GM18951 (cell line): ENCODE results near the gene STX10.
"Not testable (repeated sequence)": the region's sequence is repeated elsewhere in the genome, so short reads cannot be mapped to it uniquely, and the experiment has no call there.

Experiments used
- POLR2A ChIP-seq: IDR thresholded peaks from 4 replicates; pipeline ENCODE4 v1.6.1; 2011; ENCODE audit warnings: mild to moderate bottlenecking; ENCODE audit not compliant: insufficient read length, insufficient read depth; ENCODE audit errors: extremely low read depth
- in situ Hi-C: fragments of 300-500 bp; cut with MboI; formaldehyde crosslinking; loops from one replicate; pipeline ENCODE4 v1.12.0; 2022; ENCODE audit warnings: low sequenced_read_pairs, mixed read lengths, inconsistent platforms; ENCODE audit not compliant: unreplicated experiment

STX10 gene, protein sequence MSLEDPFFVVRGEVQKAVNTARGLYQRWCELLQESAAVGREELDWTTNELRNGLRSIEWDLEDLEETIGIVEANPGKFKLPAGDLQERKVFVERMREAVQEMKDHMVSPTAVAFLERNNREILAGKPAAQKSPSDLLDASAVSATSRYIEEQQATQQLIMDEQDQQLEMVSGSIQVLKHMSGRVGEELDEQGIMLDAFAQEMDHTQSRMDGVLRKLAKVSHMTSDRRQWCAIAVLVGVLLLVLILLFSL

DNA sequence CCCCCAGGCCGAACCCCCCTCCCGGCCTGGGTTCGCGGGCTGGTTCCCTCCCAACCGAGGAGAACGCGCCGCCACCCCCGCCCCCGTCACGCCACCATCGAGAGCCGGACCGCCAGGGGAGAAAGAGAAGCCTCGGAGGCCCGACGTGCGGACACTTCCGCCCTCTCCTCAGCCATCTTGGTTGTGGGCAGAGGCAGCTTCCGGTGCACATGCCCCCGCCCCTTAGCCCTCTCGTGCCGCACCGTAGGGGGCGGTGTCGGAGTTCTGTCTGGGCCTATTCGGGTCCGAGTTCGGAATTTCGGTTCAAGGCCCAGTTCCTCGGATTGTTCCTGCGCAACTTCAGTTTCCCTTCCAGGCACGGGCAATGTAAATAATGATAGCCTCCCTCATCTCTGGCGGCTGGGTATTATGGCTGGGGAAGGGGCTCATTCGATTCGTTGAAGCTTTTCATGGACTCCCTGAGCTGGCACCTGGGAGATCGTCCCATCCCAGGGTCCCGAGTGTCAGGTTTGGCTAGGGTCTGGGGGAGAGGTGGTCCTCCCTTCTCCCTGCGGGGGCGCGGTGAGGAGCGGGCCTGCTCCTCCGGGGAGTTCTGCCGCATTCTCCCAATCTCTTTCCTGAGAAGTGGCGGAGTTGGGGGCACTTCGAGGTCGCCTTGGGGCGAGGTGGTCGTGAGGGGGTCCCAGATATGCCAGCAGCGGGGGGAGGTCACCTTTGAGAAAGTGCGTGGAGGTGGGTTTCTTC lies at the start of gene STX10, which contains the start of gene IER2:
Gene STX10, minus strand, starts transcription at position 189 of the 744 bp plus-strand sequence. CDS start 202 bp downstream, outside the sequence.
Gene IER2, plus strand, starts transcription at position 225 of the 744 bp plus-strand sequence. CDS start 2,776 bp downstream, outside the sequence.
- peak; percentile 61 for TF ChIP-seq POLR2A
- in situ Hi-C loops = no loop called here

DNA sequence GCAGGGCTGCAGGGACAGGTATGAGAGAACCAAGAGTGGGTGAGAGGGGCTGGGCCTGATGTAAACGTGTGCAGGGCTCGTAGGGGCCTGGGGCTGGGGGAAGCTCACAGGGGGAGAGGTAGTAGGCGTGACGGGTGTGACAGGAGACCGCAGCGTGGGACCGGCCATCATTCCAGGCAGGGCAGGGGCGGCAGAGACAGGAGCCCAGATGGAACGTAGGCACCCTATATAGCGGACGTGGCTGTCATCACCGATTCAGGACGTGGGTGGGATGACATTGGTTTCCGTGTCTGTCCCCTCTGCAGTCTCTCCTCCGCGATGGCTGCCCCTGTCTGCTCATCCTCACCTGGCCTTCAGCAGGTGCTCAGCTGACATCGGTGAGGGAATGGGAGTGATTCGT lies 48.5 kb upstream of the STX10 start:
- TF ChIP-seq POLR2A = no peak
- in situ Hi-C loops = no loop called here

DNA sequence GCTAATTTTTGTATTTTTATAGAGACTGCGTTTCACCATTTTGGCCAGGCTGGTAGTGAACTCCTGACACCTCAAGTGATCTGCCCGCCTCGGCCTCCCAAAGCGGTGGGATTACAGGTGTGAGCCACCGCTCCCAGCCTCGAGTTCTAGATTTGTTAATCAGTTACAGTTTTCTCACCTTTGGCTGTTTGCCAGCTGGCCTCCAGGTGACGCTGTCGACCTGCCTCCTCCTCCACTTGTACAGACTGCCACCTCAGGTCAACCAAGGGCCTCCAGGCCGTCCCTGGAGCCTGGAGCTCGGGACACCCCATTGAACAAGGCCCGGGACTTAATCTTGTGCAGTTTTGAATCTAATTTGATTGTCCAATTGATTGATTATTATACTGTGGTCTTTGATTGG lies 45.5 kb upstream of the STX10 start:
- in situ Hi-C loops = no loop called here
- TF ChIP-seq POLR2A = no peak

DNA sequence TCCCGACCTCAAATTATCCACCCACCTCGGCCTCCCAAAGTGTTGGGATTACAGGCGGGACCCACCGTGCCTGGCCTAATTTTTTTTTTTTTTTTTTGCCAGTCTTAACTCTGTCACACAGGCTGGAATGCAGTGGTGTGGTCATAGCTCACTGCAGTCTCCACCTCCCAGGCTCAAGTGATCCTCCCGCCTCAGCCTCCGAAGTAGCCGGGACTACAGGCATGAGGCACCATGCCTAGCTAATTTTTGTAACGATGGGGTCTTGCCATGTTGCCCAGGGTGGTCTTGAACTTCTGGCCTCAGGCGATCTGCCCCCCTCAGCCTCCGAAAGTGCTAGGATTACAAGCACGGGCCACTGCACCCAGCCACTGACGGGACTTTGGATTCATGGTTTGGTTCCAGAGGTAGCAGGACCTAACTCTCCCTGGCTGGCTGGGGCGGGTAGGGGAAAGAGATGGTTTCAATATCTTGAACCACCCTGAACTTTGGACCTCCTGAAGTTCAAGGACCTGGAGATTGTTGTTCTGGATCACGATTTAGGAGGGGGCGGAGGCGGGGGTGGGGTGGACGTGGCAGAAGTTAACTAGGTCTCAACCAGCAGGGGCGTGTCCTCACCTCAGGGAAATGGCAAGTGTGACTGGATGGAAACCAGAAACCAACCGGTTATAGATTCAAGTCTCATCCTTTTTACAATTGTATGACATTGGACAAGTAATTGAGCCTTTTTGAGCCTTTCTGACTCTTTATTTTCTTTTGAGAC lies 40.8 kb upstream of the STX10 start:
- TF ChIP-seq POLR2A = no peak
- in situ Hi-C loops = no loop called here

DNA sequence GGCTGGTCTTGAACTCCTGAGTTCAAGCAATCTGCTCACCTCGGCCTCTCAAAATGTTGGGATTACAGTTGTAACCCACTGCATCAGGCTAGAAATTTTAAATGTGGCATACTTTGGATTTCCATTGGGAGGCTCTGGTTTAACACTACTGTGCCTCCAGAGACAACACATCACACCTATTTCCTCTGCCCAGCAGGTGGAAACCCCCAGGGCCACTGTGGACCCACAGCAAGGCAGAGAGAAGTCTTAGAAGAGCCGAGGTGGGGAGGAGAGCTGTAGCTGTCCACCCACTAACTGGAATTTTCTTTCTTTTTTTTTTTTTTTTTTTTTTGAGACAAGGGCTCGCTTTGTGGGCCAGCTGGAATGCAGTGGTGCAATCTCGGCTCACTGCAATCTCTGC lies 39.4 kb upstream of the STX10 start:
- no peak for TF ChIP-seq POLR2A
- in situ Hi-C loops = no loop called here

DNA sequence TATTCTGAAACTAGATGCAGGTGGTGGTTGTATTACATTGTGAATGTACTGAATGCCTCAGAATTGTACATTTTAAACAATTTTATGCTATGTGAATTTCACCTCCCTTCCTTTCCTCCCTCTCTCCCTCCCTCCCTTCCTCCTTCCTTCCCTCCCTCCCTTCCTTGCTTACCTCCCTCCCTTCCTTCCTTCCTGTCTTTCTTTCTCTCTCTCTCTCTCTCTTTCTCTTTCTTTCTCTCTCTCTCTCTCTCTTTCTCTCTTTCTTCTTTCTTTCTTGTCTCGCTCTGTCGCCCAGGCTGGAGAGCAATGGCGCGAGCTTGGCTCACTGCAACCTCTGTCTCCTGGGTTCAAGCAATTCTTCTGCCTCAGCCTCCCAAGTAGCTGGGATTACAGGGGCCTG lies 37.2 kb upstream of the STX10 start:
- TF ChIP-seq POLR2A = no peak
- in situ Hi-C loops = no loop called here

DNA sequence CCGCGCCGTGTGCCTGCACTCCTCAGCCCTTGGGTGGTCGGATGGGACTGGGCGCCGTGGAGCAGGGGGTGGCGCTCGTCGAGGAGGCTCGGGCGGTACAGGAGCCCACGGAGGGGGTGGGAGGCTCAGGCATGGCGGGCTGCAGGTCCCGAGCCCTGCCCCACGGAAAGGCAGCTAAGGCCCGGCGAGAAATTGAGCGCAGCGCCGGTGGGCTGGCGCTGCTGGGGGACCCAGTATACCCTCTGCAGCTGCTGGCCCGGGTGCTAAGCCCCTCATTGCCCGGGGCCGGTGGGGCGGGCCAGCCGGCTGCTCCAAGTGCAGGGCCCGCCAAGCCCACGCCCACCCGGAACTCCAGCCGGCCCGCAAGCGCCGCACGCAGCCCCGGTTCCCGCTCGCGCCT lies 36.5 kb upstream of the STX10 start:
- in situ Hi-C loops = not testable (repeated sequence)

DNA sequence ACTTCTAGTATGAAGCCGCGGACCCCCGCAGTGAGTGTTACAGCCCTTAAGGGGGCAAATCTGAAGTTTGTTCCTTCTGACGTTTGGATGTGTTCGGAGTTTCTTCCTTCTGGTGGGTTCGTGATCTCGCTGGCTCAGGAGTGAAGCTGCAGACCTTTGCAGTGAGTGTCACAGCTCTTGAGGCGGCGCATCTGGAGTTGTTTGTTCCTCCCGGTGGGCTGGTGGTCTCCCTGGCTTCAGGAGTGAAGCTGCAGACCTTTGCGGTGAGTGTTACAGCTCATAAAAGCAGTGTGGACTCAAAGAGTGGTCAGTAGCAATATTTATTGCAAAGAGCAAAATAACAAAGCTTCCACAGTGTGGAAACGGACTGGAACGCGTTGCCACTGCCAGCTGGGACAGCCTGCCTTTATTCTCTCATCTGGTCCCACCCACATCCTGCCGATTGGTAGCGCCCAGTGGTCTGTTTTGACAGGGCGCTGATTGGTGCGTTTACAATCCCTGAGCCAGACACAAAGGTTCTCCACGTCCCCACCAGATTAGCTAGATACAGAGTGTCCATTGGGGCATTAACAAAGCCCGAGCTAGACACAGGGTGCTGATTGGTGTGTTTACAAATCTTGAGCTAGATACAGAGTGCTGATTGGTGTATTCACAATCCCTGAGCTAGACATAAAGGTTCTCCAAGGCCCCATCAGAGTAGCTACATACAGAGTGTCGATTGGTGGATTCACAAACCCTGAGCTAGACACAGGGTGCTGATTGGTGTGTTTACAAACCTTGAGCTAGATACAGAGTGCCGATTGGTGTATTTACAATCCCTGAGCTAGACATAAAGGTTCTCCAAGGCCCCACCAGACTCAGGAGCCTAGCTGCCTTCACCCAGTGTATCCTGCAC lies 35.8 kb upstream of the STX10 start:
- in situ Hi-C loops = not testable (repeated sequence)

DNA sequence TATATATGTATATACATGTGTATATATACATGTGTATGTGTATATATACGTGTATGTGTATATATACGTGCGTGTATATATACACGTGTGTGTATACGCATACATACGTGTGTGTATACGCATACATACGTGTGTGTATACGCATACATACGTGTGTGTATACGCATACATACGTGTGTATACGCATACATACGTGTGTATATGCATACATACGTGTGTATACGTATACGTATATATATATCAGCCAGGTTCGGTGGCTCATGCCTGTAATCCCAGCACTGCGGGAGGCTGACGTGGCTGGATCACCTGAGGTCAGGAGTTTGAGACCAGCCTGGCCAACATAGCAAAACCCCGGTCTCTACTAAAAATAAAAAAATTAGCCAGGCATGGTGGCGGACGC lies 34.8 kb upstream of the STX10 start:
- in situ Hi-C loops = not testable (repeated sequence)

DNA sequence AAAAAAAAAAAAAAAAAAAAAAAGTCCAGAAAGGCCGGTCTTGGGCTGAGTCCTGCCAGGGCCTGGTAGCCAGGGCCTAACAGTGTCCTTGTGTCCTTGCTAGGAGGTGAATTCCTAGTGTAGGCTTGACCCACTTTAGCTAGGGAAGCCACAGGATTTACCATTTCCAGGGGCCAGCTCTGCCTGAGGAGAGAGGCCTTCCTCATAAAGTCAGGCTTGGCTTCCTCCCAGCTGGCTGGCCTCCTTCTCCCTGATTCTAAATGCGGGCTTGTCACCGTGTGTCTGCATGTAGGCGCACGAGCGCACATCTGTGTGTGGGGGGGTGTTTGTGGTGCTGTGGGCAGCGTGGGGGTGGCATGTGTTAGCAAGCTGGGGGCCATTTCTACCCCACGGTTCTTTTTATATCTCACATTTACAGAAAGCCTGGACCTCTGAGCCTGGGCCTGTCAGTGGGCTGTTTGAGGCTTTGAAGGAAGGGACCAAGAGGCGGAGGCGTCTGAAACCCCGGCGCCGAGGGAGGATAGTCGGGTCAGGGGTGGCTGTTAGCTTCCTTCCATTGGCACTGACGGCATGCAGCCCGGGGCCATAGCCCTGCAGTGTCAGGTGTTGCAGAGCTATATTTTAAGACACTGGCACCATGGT lies 31.7 kb upstream of the STX10 start:
- TF ChIP-seq POLR2A = no peak
- in situ Hi-C loops = no loop called here

DNA sequence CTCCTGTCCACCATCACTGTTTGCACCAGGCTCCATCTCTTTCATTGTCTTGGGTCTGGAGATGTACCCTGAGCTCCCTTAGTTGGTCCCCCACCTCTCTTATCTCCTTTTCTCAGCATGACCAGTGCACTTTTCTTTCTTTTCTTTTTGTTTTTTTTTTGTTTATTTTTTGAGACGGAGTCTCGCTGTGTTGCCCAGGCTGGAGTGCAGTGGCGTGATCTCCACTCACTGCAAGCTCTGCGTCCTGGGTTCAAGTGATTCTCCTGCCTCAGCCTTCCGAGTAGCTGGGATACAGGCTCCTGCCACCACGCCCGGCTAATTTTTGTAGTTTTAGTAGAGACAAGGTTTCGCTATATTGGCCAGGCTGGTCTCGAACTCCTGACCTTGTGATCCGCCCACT lies 28.1 kb upstream of the STX10 start:
- in situ Hi-C loops = not testable (repeated sequence)

DNA sequence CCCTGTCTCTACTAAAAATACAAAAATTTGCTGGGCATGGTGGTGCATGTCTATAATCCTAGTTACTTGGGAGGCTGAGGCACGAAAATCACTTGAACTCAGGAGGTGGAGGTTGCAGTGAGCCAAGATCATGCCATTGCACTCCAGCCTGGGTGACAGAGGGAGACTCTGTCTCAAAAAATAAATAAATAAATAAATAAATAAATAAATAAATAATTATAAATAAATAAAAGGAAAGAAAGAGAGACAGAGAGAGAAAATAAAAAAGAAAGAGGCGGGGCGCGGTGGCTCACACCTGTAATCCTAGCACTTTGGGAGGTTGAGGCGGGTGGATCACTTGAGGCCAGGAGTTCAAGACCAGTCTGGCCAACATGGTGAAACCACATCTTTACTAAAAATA lies 27.4 kb upstream of the STX10 start:
- in situ Hi-C loops = not testable (repeated sequence)

DNA sequence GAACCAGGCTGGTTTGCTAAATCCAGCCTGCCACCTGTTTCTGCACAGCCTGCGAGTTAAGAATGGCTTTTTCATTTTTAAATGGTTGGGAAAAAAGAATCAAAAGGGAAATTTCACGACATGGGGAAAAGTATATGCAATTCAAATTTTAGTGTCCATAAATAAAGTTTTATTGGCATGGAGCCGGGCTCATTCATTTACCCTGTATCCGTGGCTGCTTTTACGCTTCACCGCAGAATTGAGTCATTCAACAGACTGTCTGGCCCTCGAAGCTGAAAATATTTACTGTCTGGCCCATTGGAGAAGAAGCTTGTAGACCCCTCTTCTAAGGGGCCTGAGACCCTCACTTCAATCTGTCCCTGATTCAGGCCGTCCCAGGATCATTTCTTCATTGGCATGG lies 26.2 kb upstream of the STX10 start:
- no peak for TF ChIP-seq POLR2A
- in situ Hi-C loops = no loop called here
